ENCODE measurements around the gene LCP2.

The LCP2 gene

GRCh38 chr5:170336065-170336464 is 38.5 kb upstream of the LCP2 start:
- H4K20me1 ChIP-seq (ENCODE audit: insufficient read depth, low read length, poor library complexity, severe bottlenecking): no peaks in the 10 kb centered on the region
- H3K79me2 ChIP-seq (ENCODE audit: insufficient read depth, low read length): peaks cover 53% of the 10 kb centered on the region
- H3K4me3 ChIP-seq (ENCODE audit: low read length, poor library complexity, severe bottlenecking): no peak overlapping the region
- H3K9ac ChIP-seq (ENCODE audit: low read depth, low read length, poor library complexity, severe bottlenecking): peak overlapping the region; percentile 48
- TF ChIP-seq, protein P1, sequence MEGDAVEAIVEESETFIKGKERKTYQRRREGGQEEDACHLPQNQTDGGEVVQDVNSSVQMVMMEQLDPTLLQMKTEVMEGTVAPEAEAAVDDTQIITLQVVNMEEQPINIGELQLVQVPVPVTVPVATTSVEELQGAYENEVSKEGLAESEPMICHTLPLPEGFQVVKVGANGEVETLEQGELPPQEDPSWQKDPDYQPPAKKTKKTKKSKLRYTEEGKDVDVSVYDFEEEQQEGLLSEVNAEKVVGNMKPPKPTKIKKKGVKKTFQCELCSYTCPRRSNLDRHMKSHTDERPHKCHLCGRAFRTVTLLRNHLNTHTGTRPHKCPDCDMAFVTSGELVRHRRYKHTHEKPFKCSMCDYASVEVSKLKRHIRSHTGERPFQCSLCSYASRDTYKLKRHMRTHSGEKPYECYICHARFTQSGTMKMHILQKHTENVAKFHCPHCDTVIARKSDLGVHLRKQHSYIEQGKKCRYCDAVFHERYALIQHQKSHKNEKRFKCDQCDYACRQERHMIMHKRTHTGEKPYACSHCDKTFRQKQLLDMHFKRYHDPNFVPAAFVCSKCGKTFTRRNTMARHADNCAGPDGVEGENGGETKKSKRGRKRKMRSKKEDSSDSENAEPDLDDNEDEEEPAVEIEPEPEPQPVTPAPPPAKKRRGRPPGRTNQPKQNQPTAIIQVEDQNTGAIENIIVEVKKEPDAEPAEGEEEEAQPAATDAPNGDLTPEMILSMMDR (conservative IDR thresholded peaks at IDR 0.05; ENCODE audit: low read length): no peak
- TF ChIP-seq EZH2phosphoT487 (IDR thresholded peaks at IDR 0.05; ENCODE audit: borderline replicate concordance): no peak
- no peaks in the 10 kb centered on the region for H3K27me3 ChIP-seq (ENCODE audit: insufficient read depth, low read length, poor library complexity, severe bottlenecking)
- no peaks in the 10 kb centered on the region for H3K36me3 ChIP-seq (ENCODE audit: insufficient read depth, low read length)
- peaks cover 3% of the 10 kb centered on the region for H3F3A ChIP-seq (ENCODE audit: low read depth)
- peaks cover 70% of the 10 kb centered on the region for H3K4me1 ChIP-seq (ENCODE audit: insufficient read depth, low read length, poor library complexity, severe bottlenecking)
- H3K4me2 ChIP-seq (ENCODE audit: low read depth, low read length, poor library complexity, severe bottlenecking): peak overlapping the region; percentile 48
- no peaks in the 10 kb centered on the region for H3K9me3 ChIP-seq (ENCODE audit: insufficient read depth, low read depth, low read length)
- H3K9me2 ChIP-seq (replicated peaks; ENCODE audit: low read depth, low read length): no peaks in the 10 kb centered on the region
- H2AFZ ChIP-seq (ENCODE audit: low read length): no peak overlapping the region

DNA sequence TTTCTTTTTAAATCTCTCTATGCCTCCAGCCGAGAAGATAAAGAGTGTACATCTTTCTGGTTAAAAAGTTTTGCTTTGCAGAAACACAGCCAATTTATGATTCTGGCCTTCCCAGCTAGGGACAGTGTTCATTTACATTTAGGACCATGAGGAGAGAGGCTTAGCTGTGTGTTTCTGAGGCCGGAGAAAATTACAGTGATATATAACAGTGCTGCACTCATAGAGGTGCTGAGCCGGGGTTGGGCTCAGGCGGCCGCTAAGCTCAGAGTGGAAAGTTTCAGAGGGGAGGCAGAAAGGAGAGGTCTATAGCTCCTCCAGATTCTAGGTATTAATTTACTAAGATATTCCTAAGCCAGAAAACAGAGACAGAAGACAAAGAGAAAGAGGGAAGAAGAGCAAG is 37.0 kb upstream of the LCP2 start:
- Histone ChIP-seq H3F3A (ENCODE audit: low read depth) (peaks cover 3% of the 10 kb centered on the region), H3K79me2 (ENCODE audit: insufficient read depth, low read length) (peaks cover 66% of the 10 kb centered on the region), H3K9me3 (ENCODE audit: insufficient read depth, low read depth, low read length) (no peaks in the 10 kb centered on the region), H4K20me1 (ENCODE audit: insufficient read depth, low read length, poor library complexity, severe bottlenecking) (no peaks in the 10 kb centered on the region), H3K9me2 (replicated peaks; ENCODE audit: low read depth, low read length) (no peaks in the 10 kb centered on the region), H3K36me3 (ENCODE audit: insufficient read depth, low read length) (no peaks in the 10 kb centered on the region), H3K4me2 (ENCODE audit: low read depth, low read length, poor library complexity, severe bottlenecking) (peak overlapping the region; percentile 83), H3K9ac (ENCODE audit: low read depth, low read length, poor library complexity, severe bottlenecking) (peak overlapping the region; percentile 90), H3K4me3 (ENCODE audit: low read length, poor library complexity, severe bottlenecking) (peak overlapping the region; percentile 73), H2AFZ (ENCODE audit: low read length) (no peak overlapping the region), H3K27me3 (ENCODE audit: insufficient read depth, low read length, poor library complexity, severe bottlenecking) (no peaks in the 10 kb centered on the region), H3K4me1 (ENCODE audit: insufficient read depth, low read length, poor library complexity, severe bottlenecking) (peaks cover 84% of the 10 kb centered on the region)
- TF ChIP-seq, protein P1 (conservative IDR thresholded peaks at IDR 0.05; ENCODE audit: low read length): no peak
- TF ChIP-seq EZH2phosphoT487 (IDR thresholded peaks at IDR 0.05; ENCODE audit: borderline replicate concordance): no peak

- peak overlapping the region; percentile 90 for H3K9ac ChIP-seq (ENCODE audit: low read depth, low read length, poor library complexity, severe bottlenecking)
- no peaks in the 10 kb centered on the region for H3K27me3 ChIP-seq (ENCODE audit: insufficient read depth, low read length, poor library complexity, severe bottlenecking)
- peaks cover 3% of the 10 kb centered on the region for H3F3A ChIP-seq (ENCODE audit: low read depth)
- peaks cover 91% of the 10 kb centered on the region for H3K4me1 ChIP-seq (ENCODE audit: insufficient read depth, low read length, poor library complexity, severe bottlenecking)
- H3K36me3 ChIP-seq (ENCODE audit: insufficient read depth, low read length): no peaks in the 10 kb centered on the region
- no peaks in the 10 kb centered on the region for H3K9me3 ChIP-seq (ENCODE audit: insufficient read depth, low read depth, low read length)
- peak overlapping the region; percentile 83 for H3K4me2 ChIP-seq (ENCODE audit: low read depth, low read length, poor library complexity, severe bottlenecking)
- no peak overlapping the region for H2AFZ ChIP-seq (ENCODE audit: low read length)
- no peaks in the 10 kb centered on the region for H4K20me1 ChIP-seq (ENCODE audit: insufficient read depth, low read length, poor library complexity, severe bottlenecking)
- peaks cover 75% of the 10 kb centered on the region for H3K79me2 ChIP-seq (ENCODE audit: insufficient read depth, low read length)
- H3K9me2 ChIP-seq (replicated peaks; ENCODE audit: low read depth, low read length): no peaks in the 10 kb centered on the region
- H3K4me3 ChIP-seq (ENCODE audit: low read length, poor library complexity, severe bottlenecking): peak overlapping the region; percentile 73
- no peak for TF ChIP-seq EZH2phosphoT487 (IDR thresholded peaks at IDR 0.05; ENCODE audit: borderline replicate concordance)
- TF ChIP-seq, protein P1 (conservative IDR thresholded peaks at IDR 0.05; ENCODE audit: low read length): no peak
These were observed 35.8 kb upstream of the LCP2 start for GRCh38 chr5:170333161-170333910.

Measured in Loucy (cell line).